IMR-90 (cell line): Measurements from ENCODE around the gene NLGN3. TPM values are rescaled to one million over a fixed set of nuclear protein-coding genes. Genes with fewer than 3 reads are reported as not detected.

ENCODE experiments used
- ATAC-seq: fragments of 200-7000 bp; cut with Tn5 transposase; 2 replicates; pipeline ENCODE4 v1.9.1; 2020; ENCODE audit warnings: low read depth, mild to moderate bottlenecking, moderate library complexity
- BruUV-seq: library from RNA; stranded (reverse); fragments of 400-500 nt; replicated peaks from 2 replicates; lab custom pipeline; 2021; lab: Mats Ljungman, UMichigan
- CTCF ChIA-PET: fragments of 300-600 bp; formaldehyde crosslinking; extraction: SDS; loops from one replicate; lab custom pipeline; 2021; ENCODE audit warnings: antibody characterized with exemption; lab: Yijun Ruan, JAX
- POLR2A ChIA-PET: fragments of 300-600 bp; sonication (Branson Sonifier 250); formaldehyde crosslinking; loops from one replicate; lab custom pipeline; 2022; ENCODE audit warnings: antibody characterized with exemption; ENCODE audit not compliant: unreplicated experiment; lab: Charles Lee
- DNase-seq: peaks from one replicate; pipeline ENCODE4 v3.0.0; 2013
- H2AFZ ChIP-seq: replicated peaks from 2 replicates; pipeline ENCODE3; 2013; ENCODE audit warnings: low read length, mild to moderate bottlenecking; ENCODE audit not compliant: poor library complexity
- H2AK5ac ChIP-seq: 2 replicates; pipeline ENCODE4 v1.6.1; 2013; ENCODE audit warnings: low read depth, low read length, inconsistent platforms
- H2AK9ac ChIP-seq: replicated peaks from 2 replicates; pipeline ENCODE3; 2013; ENCODE audit warnings: mild to moderate bottlenecking, low read depth, low read length, moderate library complexity; ENCODE audit not compliant: poor library complexity
- H2BK120ac ChIP-seq: 2 replicates; pipeline ENCODE4 v1.6.1; 2013; ENCODE audit warnings: low read depth, low read length, inconsistent platforms
- H2BK15ac ChIP-seq: 3 replicates; pipeline ENCODE4 v1.6.1; 2013; ENCODE audit warnings: low read depth, low read length, inconsistent platforms
- H2BK20ac ChIP-seq: 2 replicates; pipeline ENCODE4 v1.6.1; 2013; ENCODE audit warnings: low read depth, mild to moderate bottlenecking, inconsistent platforms, low read length, moderate library complexity
- H2BK5ac ChIP-seq: 2 replicates; pipeline ENCODE4 v1.6.1; 2013; ENCODE audit warnings: mild to moderate bottlenecking, low read depth, low read length, inconsistent platforms; ENCODE audit not compliant: poor library complexity, severe bottlenecking
- H3K14ac ChIP-seq: replicated peaks from 2 replicates; pipeline ENCODE4 v1.6.1; 2013; ENCODE audit warnings: low read depth, low read length, inconsistent platforms
- H3K18ac ChIP-seq: 2 replicates; pipeline ENCODE4 v1.6.1; 2013; ENCODE audit warnings: low read depth, low read length, control low read depth
- H3K23ac ChIP-seq: 2 replicates; pipeline ENCODE4 v1.6.1; 2013; ENCODE audit warnings: low read depth, low read length, inconsistent platforms
- H3K27ac ChIP-seq: 2 replicates; pipeline ENCODE4 v1.5.1; 2013; ENCODE audit warnings: mild to moderate bottlenecking, control low read depth, low read length; ENCODE audit not compliant: insufficient read depth
- H3K27me3 ChIP-seq: 2 replicates; pipeline ENCODE4 v1.6.1; 2013; ENCODE audit warnings: low read length; ENCODE audit not compliant: control insufficient read depth, insufficient read depth
- H3K36me3 ChIP-seq: 2 replicates; pipeline ENCODE4 v1.6.1; 2013; ENCODE audit warnings: low read length, mixed read lengths; ENCODE audit not compliant: control insufficient read depth, insufficient read depth
- H3K4ac ChIP-seq: 2 replicates; pipeline ENCODE4 v1.6.1; 2013; ENCODE audit warnings: low read depth, low read length, inconsistent platforms
- H3K4me1 ChIP-seq: 2 replicates; pipeline ENCODE4 v1.6.1; 2013; ENCODE audit warnings: low read length, mixed read lengths; ENCODE audit not compliant: control insufficient read depth, insufficient read depth
- H3K4me2 ChIP-seq: 2 replicates; pipeline ENCODE4 v1.6.1; 2013; ENCODE audit warnings: low read depth, mild to moderate bottlenecking, control low read depth, low read length, moderate library complexity
- H3K4me3 ChIP-seq: 2 replicates; pipeline ENCODE4 v1.5.1; 2013; ENCODE audit warnings: low read depth, mild to moderate bottlenecking, control low read depth, low read length, moderate library complexity; ENCODE audit not compliant: insufficient read depth
- H3K56ac ChIP-seq: 2 replicates; pipeline ENCODE4 v1.6.1; 2013; ENCODE audit warnings: low read length, inconsistent platforms; ENCODE audit not compliant: insufficient read depth; ENCODE audit errors: extremely low read depth
- H3K79me1 ChIP-seq, 2 experiments: 2 replicates each; pipeline ENCODE4 v1.6.1; 2013; ENCODE audit warnings: low read length in 2 of 2, inconsistent platforms in 1 of 2, low read depth in 1 of 2
- H3K9ac ChIP-seq: 2 replicates; pipeline ENCODE4 v1.6.1; 2013; ENCODE audit warnings: low read depth, low read length, control low read depth
- H3K9me1 ChIP-seq: 2 replicates; pipeline ENCODE4 v1.6.1; 2013; ENCODE audit warnings: low read length, inconsistent platforms; ENCODE audit not compliant: insufficient read depth
- H3K9me3 ChIP-seq: 2 replicates; pipeline ENCODE4 v1.6.1; 2013; ENCODE audit warnings: low read length; ENCODE audit not compliant: control insufficient read depth, insufficient read depth
- H4K20me1 ChIP-seq: 2 replicates; pipeline ENCODE4 v1.6.1; 2013; ENCODE audit warnings: low read length, inconsistent platforms; ENCODE audit not compliant: insufficient read depth
- H4K5ac ChIP-seq: 2 replicates; pipeline ENCODE4 v1.6.1; 2013; ENCODE audit warnings: mild to moderate bottlenecking, low read depth, low read length, control low read depth
- H4K8ac ChIP-seq, 2 experiments: 2 replicates each; pipeline ENCODE4 v1.6.1; 2013; ENCODE audit warnings: low read depth in 2 of 2, low read length in 2 of 2, control low read depth in 1 of 2, inconsistent platforms in 1 of 2
- H4K91ac ChIP-seq: 2 replicates; pipeline ENCODE4 v1.6.1; 2013; ENCODE audit warnings: low read depth, low read length, inconsistent platforms; ENCODE audit not compliant: insufficient read depth
- BHLHE40 ChIP-seq: fragments of 150-350 bp; IDR thresholded peaks from 2 replicates; pipeline ENCODE4 v1.6.1; 2016; ENCODE audit warnings: mild to moderate bottlenecking, low read depth, low read length
- CEBPB ChIP-seq: IDR thresholded peaks from 2 replicates; pipeline ENCODE4 v1.6.1; 2012; ENCODE audit warnings: low read depth, low read length, improper control_type of control experiment
- CHD1 ChIP-seq: IDR thresholded peaks from 2 replicates; pipeline ENCODE4 v1.6.1; 2012; ENCODE audit warnings: low read depth, low read length, improper control_type of control experiment
- CTCF ChIP-seq: conservative IDR thresholded peaks from 2 replicates; pipeline ENCODE4 v1.5.1; 2012; ENCODE audit warnings: mild to moderate bottlenecking, low read depth, low read length, improper control_type of control experiment
- MAFK ChIP-seq: IDR thresholded peaks from 2 replicates; pipeline ENCODE4 v1.6.1; 2012; ENCODE audit warnings: low read depth, low read length, improper control_type of control experiment
- MAZ ChIP-seq: IDR thresholded peaks from 2 replicates; pipeline ENCODE4 v1.6.1; 2012; ENCODE audit warnings: low read depth, mild to moderate bottlenecking, low read length, improper control_type of control experiment, moderate library complexity, borderline replicate concordance
- MXI1 ChIP-seq: IDR thresholded peaks from 2 replicates; pipeline ENCODE4 v1.6.1; 2012; ENCODE audit warnings: low read depth, mild to moderate bottlenecking, low read length, moderate library complexity, borderline replicate concordance
- NFE2L2 ChIP-seq: fragments of 150-350 bp; IDR thresholded peaks from 2 replicates; pipeline ENCODE4 v1.6.1; 2016; ENCODE audit warnings: low read depth, mild to moderate bottlenecking, low read length
- POLR2A ChIP-seq: IDR thresholded peaks from 2 replicates; pipeline ENCODE4 v1.6.1; 2012; ENCODE audit warnings: mild to moderate bottlenecking, low read depth, low read length
- RAD21 ChIP-seq: IDR thresholded peaks from 2 replicates; pipeline ENCODE4 v1.6.1; 2012; ENCODE audit warnings: low read length, improper control_type of control experiment
- RCOR1 ChIP-seq: IDR thresholded peaks from 2 replicates; pipeline ENCODE4 v1.6.1; 2012; ENCODE audit warnings: mild to moderate bottlenecking, low read length, improper control_type of control experiment; ENCODE audit not compliant: insufficient replicate concordance
- RFX5 ChIP-seq: IDR thresholded peaks from 2 replicates; pipeline ENCODE4 v1.8.0; 2012; ENCODE audit warnings: low read depth, mild to moderate bottlenecking, low read length, moderate library complexity
- WGBS, 2 experiments: methylation state at CpG; one replicate each; pipeline versions ENCODE4 v1.1.5 to v1.1.7; 2013; ENCODE audit warnings: missing lambda C conversion rate in 2 of 2; ENCODE audit not compliant: insufficient read length in 1 of 2; ENCODE audit errors: extremely low coverage in 2 of 2; 5-methylcytosine and 5-hydroxymethylcytosine counted together
- dilution Hi-C: fragments of 300-500 bp; cut with HindIII; formaldehyde crosslinking; loops from one replicate; pipeline ENCODE4 v1.14.3; 2018; ENCODE audit warnings: low sequenced_read_pairs; ENCODE audit not compliant: unreplicated experiment
- in situ Hi-C: fragments of 300-500 bp; cut with MboI; formaldehyde crosslinking; loops from 3 replicates; pipeline ENCODE4 v1.14.3; 2019; ENCODE audit warnings: low sequenced_read_pairs, inconsistent platforms, mixed read lengths
- intact Hi-C: fragments of 100-400 bp; cut with micrococcal nuclease; formaldehyde crosslinking; loops from 2 replicates; pipeline ENCODE4 v1.10.0; 2022
- polyA plus RNA-seq, 3 experiments: library from polyadenylated mRNA; depleted of rRNA; stranded (reverse); fragments of >200 nt; gene quantifications; 2 replicates each; pipeline ENCODE4 v1.2.3, GENCODE V29; 2012; ENCODE audit warnings: low replicate concordance in 1 of 3
- total RNA-seq: library from RNA; depleted of rRNA; stranded (reverse); fragments of >200 nt; gene quantifications from 2 replicates; pipeline ENCODE4 v1.2.3, GENCODE V29; 2012
- TF ChIP-seq, protein P1 (sequence below): fragments of 150-350 bp; IDR thresholded peaks from 2 replicates; pipeline ENCODE4 v1.6.1; 2016; ENCODE audit warnings: low read depth, mild to moderate bottlenecking, low read length, moderate library complexity, borderline replicate concordance
- TF ChIP-seq, protein P2 (sequence below): fragments of 150-350 bp; IDR thresholded peaks from 2 replicates; pipeline ENCODE4 v1.6.1; 2017; ENCODE audit warnings: mild to moderate bottlenecking, antibody characterized with exemption, low read length, low read depth

Gene NLGN3
- total and polyA plus RNA-seq, 2 of the 4 experiments (the other 2 are of a cell fraction): 0.18 to 0.39 TPM

- intact Hi-C loops (no loop called here), dilution Hi-C loops (no loop called here), in situ Hi-C loops (no loop called here)
- no peak overlapping the region for H3K4me2 ChIP-seq
- WGBS, 2 experiments: no CpG with 5 or more reads among the region's 10 CpGs
- no peak overlapping the region for H4K91ac ChIP-seq
- H3K4me1 ChIP-seq: no peaks in the 10 kb centered on the region
- no peak overlapping the region for H3K27ac ChIP-seq
- no peak overlapping the region for H3K18ac ChIP-seq
- H3K14ac ChIP-seq: peak overlapping the region; percentile 59; the same call in 1 of the 2 replicates
- no peak overlapping the region for H2BK20ac ChIP-seq
- BruUV-seq: no TSS peak
- POLR2A ChIA-PET: no interaction called here
- peak overlapping the region; percentile 54 for H2AFZ ChIP-seq
- H3K36me3 ChIP-seq: no peaks in the 10 kb centered on the region
- H3K4me3 ChIP-seq: no peak overlapping the region
- no peak overlapping the region for H2BK120ac ChIP-seq
- no peak overlapping the region for H2BK5ac ChIP-seq
- CTCF ChIA-PET: no interaction called here
- no peak overlapping the region for H3K23ac ChIP-seq
- peak overlapping the region in 1 of 2 experiments; percentile 32; a peak in 1 of 4 replicates for H4K8ac ChIP-seq
- no peak; the same call in 1 of the 2 replicates for ATAC-seq
- H2BK15ac ChIP-seq: no peak overlapping the region
- DNase-seq: no peak
- no peaks in the 10 kb centered on the region for H4K20me1 ChIP-seq
- H4K5ac ChIP-seq: 0 out of 2 replicates have a peak overlapping the region, but pooled peaks have one; percentile 36
- H3K4ac ChIP-seq: no peak overlapping the region
- no peaks in the 10 kb centered on the region for H3K9me3 ChIP-seq
- H2AK9ac ChIP-seq: peak overlapping the region; percentile 75
- H3K56ac ChIP-seq: no peak overlapping the region
- H3K9ac ChIP-seq: no peak overlapping the region
- peaks cover 15% of the 10 kb centered on the region for H3K27me3 ChIP-seq
- no peaks in the 10 kb centered on the region for H3K79me1 ChIP-seq
- H3K9me1 ChIP-seq: no peaks in the 10 kb centered on the region
- no peak overlapping the region for H2AK5ac ChIP-seq
- TF ChIP-seq MAFK: no peak
- no peak for TF ChIP-seq RCOR1
- TF ChIP-seq CEBPB: no peak
- no peak for TF ChIP-seq POLR2A
- no peak for TF ChIP-seq MXI1
- TF ChIP-seq, protein P1, sequence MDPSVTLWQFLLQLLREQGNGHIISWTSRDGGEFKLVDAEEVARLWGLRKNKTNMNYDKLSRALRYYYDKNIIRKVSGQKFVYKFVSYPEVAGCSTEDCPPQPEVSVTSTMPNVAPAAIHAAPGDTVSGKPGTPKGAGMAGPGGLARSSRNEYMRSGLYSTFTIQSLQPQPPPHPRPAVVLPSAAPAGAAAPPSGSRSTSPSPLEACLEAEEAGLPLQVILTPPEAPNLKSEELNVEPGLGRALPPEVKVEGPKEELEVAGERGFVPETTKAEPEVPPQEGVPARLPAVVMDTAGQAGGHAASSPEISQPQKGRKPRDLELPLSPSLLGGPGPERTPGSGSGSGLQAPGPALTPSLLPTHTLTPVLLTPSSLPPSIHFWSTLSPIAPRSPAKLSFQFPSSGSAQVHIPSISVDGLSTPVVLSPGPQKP: no peak
- no peak for TF ChIP-seq BHLHE40
- TF ChIP-seq RAD21: no peak
- no peak for TF ChIP-seq NFE2L2
- TF ChIP-seq CTCF: no peak
- TF ChIP-seq RFX5: no peak
- TF ChIP-seq, protein P2, sequence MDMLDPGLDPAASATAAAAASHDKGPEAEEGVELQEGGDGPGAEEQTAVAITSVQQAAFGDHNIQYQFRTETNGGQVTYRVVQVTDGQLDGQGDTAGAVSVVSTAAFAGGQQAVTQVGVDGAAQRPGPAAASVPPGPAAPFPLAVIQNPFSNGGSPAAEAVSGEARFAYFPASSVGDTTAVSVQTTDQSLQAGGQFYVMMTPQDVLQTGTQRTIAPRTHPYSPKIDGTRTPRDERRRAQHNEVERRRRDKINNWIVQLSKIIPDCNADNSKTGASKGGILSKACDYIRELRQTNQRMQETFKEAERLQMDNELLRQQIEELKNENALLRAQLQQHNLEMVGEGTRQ: no peak
- TF ChIP-seq CHD1: no peak
- no peak for TF ChIP-seq MAZ
These were observed 41.3 kb upstream of the NLGN3 start for GRCh38 chrX:71103110-71103983.
